ENCODE results near the gene CBLB. TPM values are rescaled to one million over a fixed set of nuclear protein-coding genes. Genes with fewer than 3 reads are reported as not detected.

The CBLB gene
- total and polyA plus RNA-seq, 12 donors: 20.4 to 58.9 (median 33.5) TPM

- no peaks in the 10 kb centered on the region for H3K36me3 ChIP-seq (replicated peaks in 1 of 2)
- H3K4me1 ChIP-seq (replicated peaks in 1 of 2): peaks cover 4 to 38% of the 10 kb centered on the region in 2 donors
- 88 to 95% (median 90%) methylated on average over 2 of the region's 2 CpGs for WGBS, 4 donors
- no peak overlapping the region for H3K4me3 ChIP-seq
- peak overlapping the region in 2 of 5 donors; percentile 75 to 85 for H3K27ac ChIP-seq
- no peak for DNase-seq
- intact Hi-C loops (cut with DNase I): no loop called here
- H3K27me3 ChIP-seq: no peaks in the 10 kb centered on the region
- TF ChIP-seq CTCF (IDR thresholded peaks at IDR 0.05) (no peak), POLR2A (IDR thresholded peaks at IDR 0.05) (no peak)
- no peaks in the 10 kb centered on the region for H3K9me3 ChIP-seq (replicated peaks in 1 of 3)
Measured at GRCh38 chr3:105790534-105790933, 78.3 kb downstream of the CBLB start.

- Histone ChIP-seq H3K4me1 (replicated peaks in 1 of 2) (peaks cover 4 to 32% of the 10 kb centered on the region in 2 donors), H3K9me3 (replicated peaks in 1 of 3) (no peaks in the 10 kb centered on the region), H3K27ac (no peak overlapping the region), H3K36me3 (replicated peaks in 1 of 2) (no peaks in the 10 kb centered on the region), H3K27me3 (no peaks in the 10 kb centered on the region), H3K4me3 (no peak overlapping the region)
- intact Hi-C loops (cut with DNase I): no loop called here
- no peak for TF ChIP-seq CTCF (IDR thresholded peaks at IDR 0.05)
- TF ChIP-seq POLR2A (IDR thresholded peaks at IDR 0.05): no peak
- WGBS, 4 donors: 94 to 98% (median 95%) methylated on average over 3 of the region's 3 CpGs
- no peak for DNase-seq
Measured at GRCh38 chr3:105788593-105788992, 80.2 kb downstream of the CBLB start.

GRCh38 chr3:105787453-105787852 is 81.4 kb downstream of the CBLB start:
- Histone ChIP-seq H3K27ac (no peak overlapping the region), H3K4me1 (replicated peaks in 1 of 2) (peaks cover 0 to 21% of the 10 kb centered on the region in 2 donors), H3K36me3 (replicated peaks in 1 of 2) (no peaks in the 10 kb centered on the region), H3K4me3 (no peak overlapping the region), H3K27me3 (no peaks in the 10 kb centered on the region), H3K9me3 (replicated peaks in 1 of 3) (no peaks in the 10 kb centered on the region)
- intact Hi-C loops (cut with DNase I): no loop called here
- TF ChIP-seq POLR2A (IDR thresholded peaks at IDR 0.05) (no peak), CTCF (IDR thresholded peaks at IDR 0.05) (no peak)
- WGBS, 4 donors: 91 to 100% (median 96%) methylated on average over 2 of the region's 2 CpGs
- DNase-seq: no peak

GRCh38 chr3:105786990-105787389 is 81.8 kb downstream of the CBLB start:
- WGBS, 4 donors: 89 to 96% (median 95%) methylated on average over 1 of the region's 1 CpG
- Histone ChIP-seq H3K4me3 (no peak overlapping the region), H3K4me1 (replicated peaks in 1 of 2) (peaks cover 0 to 22% of the 10 kb centered on the region in 2 donors), H3K27me3 (no peaks in the 10 kb centered on the region), H3K27ac (no peak overlapping the region), H3K9me3 (replicated peaks in 1 of 3) (no peaks in the 10 kb centered on the region), H3K36me3 (replicated peaks in 1 of 2) (no peaks in the 10 kb centered on the region)
- TF ChIP-seq CTCF (IDR thresholded peaks at IDR 0.05) (no peak), POLR2A (IDR thresholded peaks at IDR 0.05) (no peak)
- intact Hi-C loops (cut with DNase I): no loop called here
- no peak for DNase-seq

Data from adrenal gland (tissue), 12 donors.